Measurements from ENCODE around the gene METTL4. TPM values are rescaled to one million over a fixed set of nuclear protein-coding genes. Genes with fewer than 3 reads are reported as not detected.

Gene METTL4
- total RNA-seq, 1 experiment from 2014 or later = 23.9 TPM

DNA sequence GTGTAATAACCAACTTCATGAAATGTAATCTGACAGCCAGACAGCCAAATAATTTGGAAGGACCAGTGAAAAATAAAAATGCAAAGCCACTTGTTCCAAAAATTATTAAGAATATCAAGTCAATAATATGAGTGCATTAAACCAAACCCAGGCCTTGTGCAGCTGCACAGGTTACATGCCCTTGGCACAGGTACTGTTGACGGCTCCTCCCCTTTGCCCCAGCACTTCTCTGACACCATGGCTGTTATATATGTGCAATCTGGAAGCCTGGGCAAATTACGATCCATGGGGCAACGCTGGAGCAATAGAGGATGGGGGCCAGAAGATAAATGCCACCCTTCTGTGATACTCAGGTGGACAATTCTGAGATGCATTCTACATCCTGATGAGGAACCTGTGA is 68.9 kb downstream of the METTL4 start:
- Histone ChIP-seq H3K36me3 (ENCODE audit: low read depth) (no peaks in the 10 kb centered on the region), H3K27me3 (ENCODE audit: insufficient read depth, low read depth) (no peaks in the 10 kb centered on the region), H3K4me1 (replicated peaks; ENCODE audit: insufficient read depth) (no peaks in the 10 kb centered on the region), H2AFZ (no peak overlapping the region), H3K9me2 (ENCODE audit: insufficient read depth) (no peaks in the 10 kb centered on the region), H3K4me3 (no peak overlapping the region), H4K20me1 (ENCODE audit: insufficient read depth) (no peaks in the 10 kb centered on the region), H3K4me2 (no peak overlapping the region), H3K27ac (no peak overlapping the region), H3K79me2 (ENCODE audit: low read depth) (no peaks in the 10 kb centered on the region), H3K9me3 (ENCODE audit: insufficient read depth, low read depth) (no peaks in the 10 kb centered on the region), H3F3A (ENCODE audit: insufficient read depth, low read depth) (no peaks in the 10 kb centered on the region)
- intact Hi-C loops (cut with micrococcal nuclease; ENCODE audit: unreplicated experiment) = no loop called here
- DNase-seq = no peak
- BruUV-seq (replicated peaks) = no TSS peak
- CTCF ChIA-PET = interaction anchor here (0.7 to 0.8 kb wide), 2 partner anchors 60 to 1641 kb away, joined by 3 to 6 read pairs; no protein-coding TSS in a partner anchor
- no peak for TF ChIP-seq EZH2 (IDR thresholded peaks at IDR 0.05; ENCODE audit: low read depth)
- TF ChIP-seq, protein P1, sequence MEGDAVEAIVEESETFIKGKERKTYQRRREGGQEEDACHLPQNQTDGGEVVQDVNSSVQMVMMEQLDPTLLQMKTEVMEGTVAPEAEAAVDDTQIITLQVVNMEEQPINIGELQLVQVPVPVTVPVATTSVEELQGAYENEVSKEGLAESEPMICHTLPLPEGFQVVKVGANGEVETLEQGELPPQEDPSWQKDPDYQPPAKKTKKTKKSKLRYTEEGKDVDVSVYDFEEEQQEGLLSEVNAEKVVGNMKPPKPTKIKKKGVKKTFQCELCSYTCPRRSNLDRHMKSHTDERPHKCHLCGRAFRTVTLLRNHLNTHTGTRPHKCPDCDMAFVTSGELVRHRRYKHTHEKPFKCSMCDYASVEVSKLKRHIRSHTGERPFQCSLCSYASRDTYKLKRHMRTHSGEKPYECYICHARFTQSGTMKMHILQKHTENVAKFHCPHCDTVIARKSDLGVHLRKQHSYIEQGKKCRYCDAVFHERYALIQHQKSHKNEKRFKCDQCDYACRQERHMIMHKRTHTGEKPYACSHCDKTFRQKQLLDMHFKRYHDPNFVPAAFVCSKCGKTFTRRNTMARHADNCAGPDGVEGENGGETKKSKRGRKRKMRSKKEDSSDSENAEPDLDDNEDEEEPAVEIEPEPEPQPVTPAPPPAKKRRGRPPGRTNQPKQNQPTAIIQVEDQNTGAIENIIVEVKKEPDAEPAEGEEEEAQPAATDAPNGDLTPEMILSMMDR (conservative IDR thresholded peaks at IDR 0.05) = no peak
- POLR2A ChIA-PET (ENCODE audit: unreplicated experiment) = interaction anchor here (0.7 kb wide), 1 partner anchor 1083 kb away, joined by 4 read pairs; no protein-coding TSS in a partner anchor

DNA sequence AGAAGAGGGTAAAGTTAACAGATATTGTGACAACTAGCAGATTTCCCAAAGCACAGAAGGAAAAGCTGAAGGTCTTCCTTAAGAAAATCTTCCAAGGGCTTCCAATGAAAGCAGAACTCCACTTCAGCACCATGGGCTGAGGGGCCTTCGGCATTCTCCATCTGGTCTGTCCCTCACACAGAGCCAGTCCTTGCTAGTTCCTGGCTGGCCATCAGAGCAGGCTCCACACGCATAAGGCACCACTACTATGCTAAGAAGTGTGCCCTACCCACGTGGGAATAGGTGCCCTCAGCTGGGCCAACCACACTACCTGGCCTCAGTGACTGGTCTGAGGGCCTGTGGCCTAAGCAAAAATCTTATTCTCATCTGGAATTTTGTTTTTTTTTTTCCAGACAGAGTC is 73.5 kb downstream of the METTL4 start:
- H3K27ac ChIP-seq = no peak overlapping the region
- H4K20me1 ChIP-seq (ENCODE audit: insufficient read depth) = no peaks in the 10 kb centered on the region
- POLR2A ChIA-PET (ENCODE audit: unreplicated experiment) = no interaction called here
- no peaks in the 10 kb centered on the region for H3K4me1 ChIP-seq (replicated peaks; ENCODE audit: insufficient read depth)
- H3K4me3 ChIP-seq = no peak overlapping the region
- no peaks in the 10 kb centered on the region for H3K9me3 ChIP-seq (ENCODE audit: insufficient read depth, low read depth)
- H3K79me2 ChIP-seq (ENCODE audit: low read depth) = no peaks in the 10 kb centered on the region
- no TSS peak for BruUV-seq (replicated peaks)
- no peaks in the 10 kb centered on the region for H3K36me3 ChIP-seq (ENCODE audit: low read depth)
- H3K4me2 ChIP-seq = no peak overlapping the region
- TF ChIP-seq, protein P1 (conservative IDR thresholded peaks at IDR 0.05) = no peak
- no peak for TF ChIP-seq EZH2 (IDR thresholded peaks at IDR 0.05; ENCODE audit: low read depth)
- no peaks in the 10 kb centered on the region for H3K9me2 ChIP-seq (ENCODE audit: insufficient read depth)
- no peaks in the 10 kb centered on the region for H3F3A ChIP-seq (ENCODE audit: insufficient read depth, low read depth)
- no peak for DNase-seq
- CTCF ChIA-PET = no interaction called here
- intact Hi-C loops (cut with micrococcal nuclease; ENCODE audit: unreplicated experiment) = no loop called here
- no peaks in the 10 kb centered on the region for H3K27me3 ChIP-seq (ENCODE audit: insufficient read depth, low read depth)
- H2AFZ ChIP-seq = no peak overlapping the region

GRCh38 chr18:2495381-2495780 is 75.9 kb downstream of the METTL4 start:
- Histone ChIP-seq H2AFZ (no peak overlapping the region), H3F3A (ENCODE audit: insufficient read depth, low read depth) (no peaks in the 10 kb centered on the region), H3K27me3 (ENCODE audit: insufficient read depth, low read depth) (no peaks in the 10 kb centered on the region), H3K79me2 (ENCODE audit: low read depth) (no peaks in the 10 kb centered on the region), H3K4me2 (no peak overlapping the region), H3K4me1 (replicated peaks; ENCODE audit: insufficient read depth) (no peaks in the 10 kb centered on the region), H4K20me1 (ENCODE audit: insufficient read depth) (no peaks in the 10 kb centered on the region), H3K36me3 (ENCODE audit: low read depth) (no peaks in the 10 kb centered on the region), H3K9me3 (ENCODE audit: insufficient read depth, low read depth) (no peaks in the 10 kb centered on the region), H3K27ac (no peak overlapping the region), H3K9me2 (ENCODE audit: insufficient read depth) (no peaks in the 10 kb centered on the region), H3K4me3 (no peak overlapping the region)
- ChIA-PET CTCF (no interaction called here), POLR2A (ENCODE audit: unreplicated experiment) (no interaction called here)
- no peak for DNase-seq
- intact Hi-C loops (cut with micrococcal nuclease; ENCODE audit: unreplicated experiment) = no loop called here
- BruUV-seq (replicated peaks) = no TSS peak
- TF ChIP-seq, protein P1 (conservative IDR thresholded peaks at IDR 0.05) = no peak
- no peak for TF ChIP-seq EZH2 (IDR thresholded peaks at IDR 0.05; ENCODE audit: low read depth)

All from PC-9 (cell line).